ENCODE data around the gene SKIC2. TPM values are rescaled to one million over a fixed set of nuclear protein-coding genes. Genes with fewer than 3 reads are reported as not detected.

SKIC2 gene
- total and polyA plus RNA-seq, 2 of the 8 experiments (the other 6 are each of a cell fraction or from before 2014, with no cell fraction given): 42.1 to 59.7 TPM

GRCh38 chr6:31971993-31972708 is 13.2 kb downstream of the SKIC2 start, which contains the start of gene DXO:
Gene DXO, minus strand, starts transcription at chr6:31972138. Its CDS starts 463 bp downstream, at chr6:31971675.
- peak within 1 kb of the TSS; percentile 11 for H3K4ac ChIP-seq (replicated peaks; ENCODE audit: insufficient read length, low read depth, low read length)
- peak within 1 kb of the TSS; percentile 90 for H3K27ac ChIP-seq (ENCODE audit: low read depth, low read length)
- DNase-seq (ENCODE audit: low read depth in 1 of 2, low spot score in 2 of 2) (peak; percentile 80 to 98), FAIRE-seq (peak; percentile 32)
- H2BK120ac ChIP-seq (replicated peaks; ENCODE audit: low read depth, low read length): no peak within 1 kb of the TSS
- no peak within 1 kb of the TSS for H4K91ac ChIP-seq (replicated peaks; ENCODE audit: insufficient read length, low read length)
- H2BK15ac ChIP-seq (ENCODE audit: low read length): no peak within 1 kb of the TSS
- H3K4me1 ChIP-seq (replicated peaks in 1 of 4; ENCODE audit: control insufficient read depth in 3 of 4, insufficient read depth in 4 of 4, low read length in 3 of 4): peaks cover 0 to 9% (median 5%) of the 10 kb centered on the region in 4 experiments; a peak in 5 of 7 replicates
- peak within 1 kb of the TSS; percentile 57; the same call in 1 of the 2 replicates for H2AFZ ChIP-seq (ENCODE audit: low read length)
- H4K8ac ChIP-seq (ENCODE audit: extremely low read depth, insufficient read depth, low read length): peak within 1 kb of the TSS; percentile 99
- H4K5ac ChIP-seq (ENCODE audit: insufficient read length, low read depth, low read length): peak within 1 kb of the TSS; percentile 98
- H3K14ac ChIP-seq (ENCODE audit: insufficient read length): no peak within 1 kb of the TSS
- H3K27me3 ChIP-seq (replicated peaks in 1 of 4; ENCODE audit: control insufficient read depth in 3 of 4, extremely low read depth in 1 of 4, insufficient read depth in 3 of 4, low read length in 3 of 4): no peaks in the 10 kb centered on the region; a peak in 1 of 7 replicates
- H2BK20ac ChIP-seq (ENCODE audit: low read length): no peak within 1 kb of the TSS
- peaks cover 8 to 28% (median 20%) of the 10 kb centered on the region in 4 experiments; a peak in 7 of 8 replicates for H3K36me3 ChIP-seq (ENCODE audit: control insufficient read depth in 2 of 4, insufficient read depth in 4 of 4, low read length in 3 of 4)
- ChIA-PET POLR2A (ENCODE audit: partially characterized antibody) (interaction anchor here (0.7 to 15.3 kb wide), 20 partner anchors 8 to 1000 kb away, joined by 3 to 279 read pairs (median 4); partner anchors contain the start of genes CFB, EHMT2, FKBPL and NELFE), CTCF (ENCODE audit: partially characterized antibody) (interaction anchor here (0.6 to 10.2 kb wide), 5 partner anchors 11 to 1194 kb away, joined by 3 to 84 read pairs (median 5); no protein-coding TSS in a partner anchor)
- peaks cover 0 to 5% of the 10 kb centered on the region in 2 experiments; a peak in 1 of 4 replicates for H3K9me3 ChIP-seq (ENCODE audit: insufficient read depth in 2 of 2, low read depth in 1 of 2, low read length in 1 of 2)
- peaks cover 0 to 11% of the 10 kb centered on the region in 2 experiments; a peak in 1 of 4 replicates for H3K79me2 ChIP-seq (ENCODE audit: control insufficient read depth in 1 of 2, insufficient read depth in 2 of 2, low read length in 2 of 2)
- H3K23ac ChIP-seq (ENCODE audit: insufficient read length): no peak within 1 kb of the TSS
- peak within 1 kb of the TSS; percentile 68 to 94 (median 84) for H3K4me3 ChIP-seq (ENCODE audit: extremely low read depth in 1 of 4, insufficient read depth in 2 of 4, low read depth in 3 of 4, low read length in 4 of 4)
- H2AK5ac ChIP-seq (ENCODE audit: low read depth, low read length): peak within 1 kb of the TSS; percentile 68; the same call in 1 of the 2 replicates
- peaks cover 4% of the 10 kb centered on the region; the same call in 1 of the 2 replicates for H3K79me1 ChIP-seq (ENCODE audit: low read depth, low read length)
- H3K4me2 ChIP-seq (ENCODE audit: insufficient read depth in 1 of 2, low read depth in 2 of 2, low read length in 2 of 2): peak within 1 kb of the TSS; percentile 91 to 100
- peaks cover 0 to under 1% of the 10 kb centered on the region in 2 experiments for H4K20me1 ChIP-seq (replicated peaks in 1 of 2; ENCODE audit: control insufficient read depth in 1 of 2, insufficient read depth in 2 of 2, low read length in 2 of 2)
- H3K23me2 ChIP-seq (ENCODE audit: low read depth, low read length): peaks cover 13% of the 10 kb centered on the region
- peak within 1 kb of the TSS; percentile 24 for H3K18ac ChIP-seq (ENCODE audit: extremely low read depth, low read length)
- H3K56ac ChIP-seq (replicated peaks; ENCODE audit: insufficient read length, low read depth, low read length): peak within 1 kb of the TSS; percentile 51
- 2% methylated on average over 50 of the region's 62 CpGs; no CpG with 5 or more reads in 1 of the 2 experiments for WGBS, 2 experiments (ENCODE audit: extremely low coverage in 1 of 2, insufficient coverage in 1 of 2, insufficient read length in 1 of 2, insufficient replicate concordance in 2 of 2, low coverage in 1 of 2, low lambda C conversion rate in 2 of 2, missing lambda C conversion rate in 1 of 2)
- H2BK12ac ChIP-seq (ENCODE audit: low read depth, low read length): peak within 1 kb of the TSS; percentile 82
- peak within 1 kb of the TSS; percentile 54 to 84 (median 79) for H3K9ac ChIP-seq (replicated peaks in 1 of 4; ENCODE audit: extremely low read depth in 1 of 4, low read depth in 3 of 4, low read length in 3 of 4)
- H2BK5ac ChIP-seq (ENCODE audit: low read depth, low read length): peak within 1 kb of the TSS; percentile 88
- TF ChIP-seq TEAD4 (IDR thresholded peaks at IDR 0.05; ENCODE audit: low read depth, low read length): peak; percentile 84
- peak; percentile 79 for TF ChIP-seq KDM5A (IDR thresholded peaks at IDR 0.05; ENCODE audit: low read length)
- no peak for TF ChIP-seq NRF1 (IDR thresholded peaks at IDR 0.05; ENCODE audit: low read depth, low read length)
- TF ChIP-seq KDM4A (IDR thresholded peaks at IDR 0.05; ENCODE audit: low read depth, low read length, severe bottlenecking): peak; percentile 99
- peak; percentile 63 for TF ChIP-seq TAF7 (optimal IDR thresholded peaks at IDR 0.05; ENCODE audit: borderline replicate concordance, low read depth, low read length)
- TF ChIP-seq CEBPB (IDR thresholded peaks at IDR 0.05; ENCODE audit: low read depth, low read length): peak; percentile 95
- TF ChIP-seq JUND (IDR thresholded peaks at IDR 0.05; ENCODE audit: low read length): no peak
- peak; percentile 44; the same call in 1 of the 2 replicates for TF ChIP-seq TAF1 (IDR thresholded peaks at IDR 0.05; ENCODE audit: low read depth, low read length)
- TF ChIP-seq EGR1 (IDR thresholded peaks at IDR 0.05; ENCODE audit: borderline replicate concordance, low read depth, low read length): peak; percentile 48; the same call in 1 of the 2 replicates
- TF ChIP-seq CREB1 (IDR thresholded peaks at IDR 0.05): peak; percentile 96
- TF ChIP-seq PHF8 (conservative IDR thresholded peaks at IDR 0.05; ENCODE audit: low read depth, low read length): peak; percentile 75
- TF ChIP-seq RBBP5 (IDR thresholded peaks at IDR 0.05; ENCODE audit: borderline replicate concordance, low read depth, low read length): peak; percentile 100
